Measurements from ENCODE around the gene GPR62. TPM values are rescaled to one million over a fixed set of nuclear protein-coding genes. Genes with fewer than 3 reads are reported as not detected.
"Not testable (repeated sequence)": the region's sequence is repeated elsewhere in the genome, so short reads cannot be mapped to it uniquely, and the experiment has no call there.

GPR62 gene
- total and polyA plus RNA-seq, 11 donors = 0.06 to 0.27 (median 0.20) TPM; not detected in 4

GRCh38 chr3:51927061-51927977 is 27.9 kb upstream of the GPR62 start:
- TF ChIP-seq CTCF (IDR thresholded peaks at IDR 0.05) (no peak), POLR2A (IDR thresholded peaks at IDR 0.05) (no peak)
- ATAC-seq = no peak
- H3K27me3 ChIP-seq = no peaks in the 10 kb centered on the region
- H3K27ac ChIP-seq = no peak overlapping the region
- no peaks in the 10 kb centered on the region for H3K4me1 ChIP-seq
- intact Hi-C loops (cut with DNase I) = no loop called here
- DNase-seq = no peak
- H3K36me3 ChIP-seq = peaks cover 0 to 6% (median 0%) of the 10 kb centered on the region in 9 donors
- WGBS, 4 donors = 91 to 95% (median 94%) methylated on average over 5 of the region's 5 CpGs
- no peaks in the 10 kb centered on the region for H3K9me3 ChIP-seq
- H3K4me3 ChIP-seq = no peak overlapping the region

- no peaks in the 10 kb centered on the region for H3K27me3 ChIP-seq
- no peak for ATAC-seq
Measured at GRCh38 chr3:51928438-51928837, 26.7 kb upstream of the GPR62 start.

GRCh38 chr3:51928981-51929380 is 26.2 kb upstream of the GPR62 start:
- H3K27me3 ChIP-seq; H3K4me3 ChIP-seq; H3K27ac ChIP-seq; intact Hi-C loops (cut with DNase I); DNase-seq; H3K4me1 ChIP-seq; H3K9me3 ChIP-seq; ATAC-seq: not testable (repeated sequence)
- peaks cover 0 to 18% (median 9%) of the 10 kb centered on the region in 9 donors for H3K36me3 ChIP-seq
- 79 to 93% (median 88%) methylated on average over 2 to 3 of the region's 3 CpGs for WGBS, 4 donors

More at GRCh38 chr3:51928438-51928837, 26.7 kb upstream of the GPR62 start:
- TF ChIP-seq CTCF (IDR thresholded peaks at IDR 0.05) = no peak
- TF ChIP-seq POLR2A (IDR thresholded peaks at IDR 0.05) = no peak
- Histone ChIP-seq H3K4me1 (no peaks in the 10 kb centered on the region), H3K4me3 (no peak overlapping the region), H3K9me3 (no peaks in the 10 kb centered on the region), H3K27ac (no peak overlapping the region), H3K36me3 (peaks cover 0 to 13% (median 5%) of the 10 kb centered on the region in 9 donors)
- intact Hi-C loops (cut with DNase I) = no loop called here
- 93 to 96% (median 94%) methylated on average over 7 of the region's 7 CpGs for WGBS, 4 donors
- peak in 1 of 5 donors; percentile 29 for DNase-seq

- no peak for DNase-seq
- Histone ChIP-seq H3K27me3 (no peaks in the 10 kb centered on the region), H3K36me3 (peaks cover 0 to 23% (median 14%) of the 10 kb centered on the region in 9 donors), H3K27ac (no peak overlapping the region), H3K4me3 (no peak overlapping the region), H3K9me3 (no peaks in the 10 kb centered on the region), H3K4me1 (no peaks in the 10 kb centered on the region)
- intact Hi-C loops (cut with DNase I) = no loop called here
- peak in 1 of 4 donors; percentile 8 for ATAC-seq
- TF ChIP-seq CTCF (IDR thresholded peaks at IDR 0.05) = no peak
- TF ChIP-seq POLR2A (IDR thresholded peaks at IDR 0.05) = no peak
- WGBS, 4 donors = 68 to 78% (median 76%) methylated on average over 5 of the region's 5 CpGs
Measured at GRCh38 chr3:51929420-51930003, 25.7 kb upstream of the GPR62 start.
